NCI-H2171 (cell line): ENCODE data around the gene SMOC2.

ENCODE experiments used
- DNase-seq: peaks from one replicate; lab custom pipeline; 2025; lab: John Stamatoyannopoulos, UW

The SMOC2 gene

GRCh38 chr6:168711049-168711640, 270.2 kb downstream of the SMOC2 start:
- no peak for DNase-seq

GRCh38 chr6:168711666-168712300, 270.8 kb downstream of the SMOC2 start:
- DNase-seq, result no peak

DNA sequence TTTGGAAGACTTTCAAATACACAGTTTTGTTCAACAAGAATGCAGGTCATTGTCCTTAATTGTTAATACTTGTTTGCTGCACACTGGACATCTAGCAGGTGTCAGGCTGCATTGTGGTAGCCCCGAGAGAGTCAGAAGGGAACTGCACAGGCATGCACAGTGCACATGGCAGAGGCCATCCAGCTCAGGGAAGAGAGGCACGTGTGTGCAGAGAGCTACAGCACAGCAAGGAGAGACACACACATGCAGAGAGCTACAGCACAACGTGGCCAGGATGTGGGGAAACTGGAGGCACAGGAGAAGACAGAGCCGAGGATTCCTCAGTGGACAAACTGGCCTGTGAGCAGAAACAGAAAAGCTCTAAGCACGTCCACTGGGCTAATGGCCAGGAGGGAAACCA, 272.0 kb downstream of the SMOC2 start:
- DNase-seq, result no peak

DNA sequence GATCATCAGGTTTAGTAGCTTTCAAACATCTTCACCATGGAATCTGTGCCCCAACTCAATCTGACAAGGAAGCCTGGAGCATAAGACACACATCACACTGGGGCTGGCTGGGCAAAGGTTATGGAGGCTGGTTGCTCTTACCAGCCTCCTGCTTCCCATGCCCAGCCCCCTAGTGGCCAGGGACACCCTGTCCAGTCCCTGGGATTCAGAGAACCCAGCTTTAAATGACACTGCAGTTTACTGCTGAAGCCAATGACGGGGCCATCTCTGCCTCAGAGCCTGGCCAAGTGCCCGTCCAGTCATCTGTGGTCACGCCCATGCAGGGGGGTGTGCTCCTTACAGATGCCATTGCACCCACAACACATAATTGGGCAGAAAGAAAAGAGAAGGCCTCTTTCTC, 272.9 kb downstream of the SMOC2 start:
- DNase-seq, result no peak

DNA sequence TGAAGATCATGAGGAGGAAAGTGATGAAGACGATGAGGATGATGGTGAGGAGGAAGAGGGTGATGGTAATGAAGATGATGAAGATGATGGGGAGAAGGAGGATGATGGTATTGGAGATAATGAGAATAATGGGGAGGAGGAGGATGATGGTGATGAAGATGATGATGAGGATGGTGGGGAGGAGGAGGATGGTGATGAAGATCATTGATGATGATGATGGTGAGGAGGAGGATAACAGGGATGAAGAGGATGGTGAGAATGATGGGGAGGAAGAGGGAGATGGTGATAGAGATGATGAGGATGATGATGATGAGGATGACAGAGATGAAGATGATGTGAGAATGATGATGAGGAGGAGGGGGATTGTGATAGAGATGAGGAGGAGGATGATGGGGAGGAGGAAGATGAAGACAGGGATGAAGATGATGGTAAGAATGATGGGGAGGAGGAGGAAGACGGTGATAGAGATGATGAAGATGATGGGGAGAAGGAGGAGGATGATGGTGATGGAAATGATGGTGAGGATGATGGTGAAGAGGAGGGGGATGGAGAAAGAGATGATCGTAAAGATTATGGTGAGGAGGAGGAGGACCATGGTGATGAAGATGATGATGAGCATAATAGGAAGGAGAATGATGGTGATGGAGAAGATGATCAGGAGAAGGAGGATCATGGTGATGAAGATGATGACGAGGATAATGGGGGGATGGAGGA, 273.7 kb downstream of the SMOC2 start:
- no peak for DNase-seq

DNA sequence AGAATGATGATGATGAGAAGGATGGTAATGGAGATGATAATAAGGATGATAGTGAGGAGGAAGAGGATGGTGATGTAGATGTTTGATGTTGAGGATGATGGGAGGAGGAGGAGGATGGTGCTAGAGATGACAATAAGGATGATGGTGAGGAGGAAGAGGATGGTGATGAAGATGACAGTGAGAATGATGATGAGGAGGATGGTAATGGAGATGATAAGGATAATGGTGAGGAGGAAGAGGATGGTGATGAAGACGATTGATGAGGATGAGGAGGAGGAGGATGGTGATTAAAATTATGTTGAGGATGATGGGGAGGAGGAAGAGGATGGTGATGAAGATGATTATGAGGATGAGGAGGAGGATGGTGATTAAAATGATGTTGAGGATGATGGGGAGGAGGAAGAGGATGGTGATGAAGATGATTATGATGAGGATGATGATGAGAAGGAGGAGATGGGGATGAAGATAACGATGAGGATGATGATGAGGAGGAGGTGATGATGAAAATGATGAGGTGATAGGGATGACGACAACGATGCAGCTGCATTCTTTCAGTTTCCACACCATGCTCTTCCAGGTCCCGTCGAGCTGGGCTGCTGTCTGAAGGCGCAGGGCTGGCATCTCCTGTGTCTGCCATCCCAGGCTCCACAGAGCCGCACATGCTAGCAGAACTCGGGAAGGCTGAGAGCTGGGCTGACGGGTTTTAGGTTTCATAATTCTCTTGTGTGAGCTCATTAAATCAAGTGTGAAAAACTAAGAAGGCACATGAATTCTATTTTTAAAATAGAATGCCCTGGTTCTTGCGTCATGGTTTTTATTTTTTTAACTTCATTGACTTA, 274.9 kb downstream of the SMOC2 start:
- DNase-seq, result no peak

DNA sequence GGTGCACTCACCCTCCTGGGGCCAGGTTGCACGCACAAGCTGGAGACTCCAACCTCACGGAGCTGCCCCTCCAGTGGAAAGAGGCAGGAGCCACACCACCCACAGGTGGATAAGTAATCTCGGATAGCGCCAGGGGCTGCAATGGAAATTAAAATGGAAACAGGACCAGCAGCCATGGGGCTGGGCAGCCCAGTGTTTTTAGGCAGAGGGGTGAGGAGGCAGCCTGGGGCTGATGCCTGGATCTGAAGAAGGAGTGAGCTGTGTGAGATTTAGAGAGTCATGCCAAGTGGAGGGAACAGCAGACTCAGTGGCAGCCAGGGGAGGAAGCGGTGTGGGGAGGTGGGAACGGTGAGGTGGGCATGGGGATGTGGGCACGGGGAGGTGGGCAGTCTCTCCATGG, 275.6 kb downstream of the SMOC2 start:
- DNase-seq, result no peak

- no peak for DNase-seq
These were observed 276.5 kb downstream of the SMOC2 start for GRCh38 chr6:168717491-168717890.
